HepG2 (cell line): Measurements from ENCODE around the gene ZNF782. TPM values are rescaled to one million over a fixed set of nuclear protein-coding genes. Genes with fewer than 3 reads are reported as not detected.

ENCODE experiments used
- ZNF772 ChIP-seq: sonication (generic); formaldehyde crosslinking; IDR thresholded peaks from 2 replicates; pipeline ENCODE4 v1.5.0; 2020; ENCODE audit warnings: mild to moderate bottlenecking, missing genetic modification reagents
- polyA plus RNA-seq, 8 experiments: library from polyadenylated mRNA; depleted of rRNA in 3 of 8; stranded (reverse) in 7 of 8; unstranded in 1 of 8; fragments of >200 nt; fragmentation: Illumina TruSeq in 4 of 8; extraction: Trizol in 4 of 8; gene quantifications; 2 replicates each; pipeline versions ENCODE4 v1.2.1 to v1.2.3, GENCODE V29; 2011 to 2016; ENCODE audit warnings: low read depth in 4 of 8, missing spikeins in 1 of 8, mixed read lengths in 1 of 8; ENCODE audit not compliant: insufficient read depth in 1 of 8
- total RNA-seq, 5 experiments: library from RNA; depleted of rRNA; stranded (reverse); fragments of >200 nt; fragmentation: Illumina TruSeq; extraction: Trizol; gene quantifications; 2 replicates each; pipeline ENCODE4 v1.2.3, GENCODE V29; 2016; ENCODE audit warnings: low read depth in 1 of 5
- TF ChIP-seq, protein P1 (sequence below): sonication (generic); formaldehyde crosslinking; IDR thresholded peaks from 2 replicates; pipeline ENCODE4 v1.4.0; 2020; ENCODE audit warnings: mild to moderate bottlenecking, missing genetic modification reagents

ZNF782 gene
- total and polyA plus RNA-seq, 2 of the 13 experiments (the other 11 are each of a cell fraction or from before 2014, with no cell fraction given) = 1.4 to 4.9 TPM

DNA sequence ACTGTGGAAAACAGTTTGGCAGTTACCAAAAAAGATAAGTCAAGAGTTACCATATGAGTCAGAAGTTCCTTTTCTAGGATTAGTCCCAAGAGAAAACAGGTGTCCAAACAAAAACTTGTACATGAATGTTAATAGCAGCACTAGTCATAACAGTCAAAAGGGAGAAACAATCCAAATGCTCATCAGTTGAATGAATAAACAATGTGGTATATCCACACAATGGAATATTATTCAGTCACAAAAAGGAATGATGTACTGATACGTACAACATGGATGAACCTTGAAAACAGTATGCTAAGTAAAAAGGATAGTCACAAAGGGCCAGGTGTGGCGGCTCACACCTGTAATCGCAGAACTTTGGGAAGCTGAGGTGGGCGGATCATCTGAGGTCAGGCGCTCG lies 84.3 kb downstream of the ZNF782 start (continued):
- TF ChIP-seq, protein P1, sequence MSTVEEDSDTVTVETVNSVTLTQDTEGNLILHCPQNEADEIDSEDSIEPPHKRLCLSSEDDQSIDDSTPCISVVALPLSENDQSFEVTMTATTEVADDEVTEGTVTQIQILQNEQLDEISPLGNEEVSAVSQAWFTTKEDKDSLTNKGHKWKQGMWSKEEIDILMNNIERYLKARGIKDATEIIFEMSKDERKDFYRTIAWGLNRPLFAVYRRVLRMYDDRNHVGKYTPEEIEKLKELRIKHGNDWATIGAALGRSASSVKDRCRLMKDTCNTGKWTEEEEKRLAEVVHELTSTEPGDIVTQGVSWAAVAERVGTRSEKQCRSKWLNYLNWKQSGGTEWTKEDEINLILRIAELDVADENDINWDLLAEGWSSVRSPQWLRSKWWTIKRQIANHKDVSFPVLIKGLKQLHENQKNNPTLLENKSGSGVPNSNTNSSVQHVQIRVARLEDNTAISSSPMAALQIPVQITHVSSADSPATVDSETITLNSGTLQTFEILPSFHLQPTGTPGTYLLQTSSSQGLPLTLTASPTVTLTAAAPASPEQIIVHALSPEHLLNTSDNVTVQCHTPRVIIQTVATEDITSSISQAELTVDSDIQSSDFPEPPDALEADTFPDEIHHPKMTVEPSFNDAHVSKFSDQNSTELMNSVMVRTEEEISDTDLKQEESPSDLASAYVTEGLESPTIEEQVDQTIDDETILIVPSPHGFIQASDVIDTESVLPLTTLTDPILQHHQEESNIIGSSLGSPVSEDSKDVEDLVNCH (CRISPR knock-in tag) = no peak
- no peak for TF ChIP-seq ZNF772
- TF ChIP-seq, all 625 proteins: peak for 0

Other genes starting within 250 kb of the ZNF782 start
- gene CDC14B, start 234.7 kb downstream of the ZNF782 start, total RNA-seq (2016; rRNA removed; fragmentation: Illumina TruSeq; extraction: Trizol) = 33.3 and 37.7 TPM in 2 replicates
- 18.2 and 25.8 TPM in 2 replicates for gene CDC14B, start 234.7 kb downstream of the ZNF782 start, polyA plus RNA-seq (2011; rRNA removed)
- 11.7 and 13.2 TPM in 2 replicates for gene PRXL2C, start 199.2 kb downstream of the ZNF782 start, total RNA-seq (2016; rRNA removed; fragmentation: Illumina TruSeq; extraction: Trizol)
- 8.6 and 11.0 TPM in 2 replicates for gene PRXL2C, start 199.2 kb downstream of the ZNF782 start, polyA plus RNA-seq (2011; rRNA removed)
- 8.0 and 11.5 TPM in 2 replicates for gene ZNF510, start 76.4 kb downstream of the ZNF782 start, total RNA-seq (2016; rRNA removed; fragmentation: Illumina TruSeq; extraction: Trizol)
- gene ZNF510, start 76.4 kb downstream of the ZNF782 start, polyA plus RNA-seq (2011; rRNA removed) = 3.5 and 4.1 TPM in 2 replicates
- gene NUTM2G, start 74.3 kb upstream of the ZNF782 start, total RNA-seq (2016; rRNA removed; fragmentation: Illumina TruSeq; extraction: Trizol) = not detected in 2 replicates
- not detected in 2 replicates for gene NUTM2G, start 74.3 kb upstream of the ZNF782 start, polyA plus RNA-seq (2011; rRNA removed)
- 6.0 and 12.6 TPM in 2 replicates for gene CTSV, start 184.6 kb upstream of the ZNF782 start, total RNA-seq (2016; rRNA removed; fragmentation: Illumina TruSeq; extraction: Trizol)
- gene CTSV, start 184.6 kb upstream of the ZNF782 start, polyA plus RNA-seq (2011; rRNA removed) = 8.4 and 10.6 TPM in 2 replicates